Parathyroid adenoma (tissue), 2 donors: ENCODE data around the gene SLC28A1.

Experiments
- H2AFZ ChIP-seq: fragments of 300-600 bp; sonication (generic); one replicate; pipeline ENCODE4 v1.7.0; 2017; ENCODE audit warnings: antibody characterized with exemption, mild to moderate bottlenecking
- H3K27ac ChIP-seq: fragments of 300-600 bp; sonication (generic); one replicate; pipeline ENCODE4 v1.7.0; 2017
- H3K27me3 ChIP-seq: fragments of 300-600 bp; sonication (generic); one replicate; pipeline ENCODE4 v1.7.0; 2017; ENCODE audit warnings: low read length; ENCODE audit not compliant: control insufficient read depth, insufficient read depth
- H3K36me3 ChIP-seq: fragments of 300-600 bp; sonication (generic); one replicate; pipeline ENCODE4 v1.7.0; 2017; ENCODE audit warnings: low read length; ENCODE audit not compliant: control insufficient read depth, insufficient read depth
- H3K4me1 ChIP-seq: fragments of 300-600 bp; sonication (generic); one replicate; pipeline ENCODE4 v1.7.0; 2017; ENCODE audit warnings: control low read depth
- H3K4me2 ChIP-seq: fragments of 300-600 bp; sonication (generic); one replicate; pipeline ENCODE4 v1.7.0; 2017; ENCODE audit warnings: low read length
- H3K4me3 ChIP-seq: fragments of 300-600 bp; sonication (generic); one replicate; pipeline ENCODE4 v1.7.0; 2017; ENCODE audit warnings: low read depth, low read length
- H3K79me2 ChIP-seq: fragments of 300-600 bp; sonication (generic); one replicate; pipeline ENCODE4 v1.7.0; 2017; ENCODE audit warnings: control low read depth
- H3K9ac ChIP-seq: fragments of 300-600 bp; sonication (generic); one replicate; pipeline ENCODE4 v1.7.0; 2017; ENCODE audit warnings: mild to moderate bottlenecking
- H3K9me3 ChIP-seq: fragments of 300-600 bp; sonication (generic); one replicate; pipeline ENCODE4 v1.7.0; 2017; ENCODE audit warnings: low read length; ENCODE audit not compliant: control insufficient read depth
- TF ChIP-seq, protein P1 (sequence below): fragments of 300-600 bp; sonication (generic); IDR thresholded peaks from one replicate; pipeline ENCODE4 v1.7.0; 2017; ENCODE audit warnings: antibody characterized with exemption, mild to moderate bottlenecking
- donor health status: primary hyperparathyroidism.

The SLC28A1 gene

DNA sequence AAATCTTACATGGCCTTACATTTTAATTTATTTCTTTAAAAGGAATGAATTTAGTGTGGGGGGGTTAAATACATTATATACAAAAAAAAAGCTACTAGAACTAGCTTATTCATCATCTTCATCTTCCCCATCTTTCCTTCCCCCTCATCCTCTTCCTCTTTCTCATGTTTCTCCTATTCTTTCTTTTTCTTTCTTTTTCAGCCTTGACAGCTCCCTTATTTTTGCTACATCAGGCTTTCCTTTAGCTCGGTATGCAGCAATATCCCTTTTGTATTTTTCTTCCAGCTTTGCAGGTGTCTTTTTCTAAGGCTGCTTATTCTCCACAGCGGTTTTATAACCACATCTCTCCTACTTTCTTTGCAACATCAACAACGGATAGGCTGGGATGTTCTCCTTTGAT is 55.9 kb downstream of the SLC28A1 start:
- Histone ChIP-seq H2AFZ (no peak overlapping the region), H3K27me3 (no peaks in the 10 kb centered on the region), H3K27ac (no peak overlapping the region), H3K4me3 (no peak overlapping the region), H3K36me3 (no peaks in the 10 kb centered on the region), H3K4me2 (no peak overlapping the region), H3K79me2 (no peaks in the 10 kb centered on the region), H3K4me1 (no peaks in the 10 kb centered on the region), H3K9me3 (no peaks in the 10 kb centered on the region), H3K9ac (no peak overlapping the region)
- TF ChIP-seq, protein P1, sequence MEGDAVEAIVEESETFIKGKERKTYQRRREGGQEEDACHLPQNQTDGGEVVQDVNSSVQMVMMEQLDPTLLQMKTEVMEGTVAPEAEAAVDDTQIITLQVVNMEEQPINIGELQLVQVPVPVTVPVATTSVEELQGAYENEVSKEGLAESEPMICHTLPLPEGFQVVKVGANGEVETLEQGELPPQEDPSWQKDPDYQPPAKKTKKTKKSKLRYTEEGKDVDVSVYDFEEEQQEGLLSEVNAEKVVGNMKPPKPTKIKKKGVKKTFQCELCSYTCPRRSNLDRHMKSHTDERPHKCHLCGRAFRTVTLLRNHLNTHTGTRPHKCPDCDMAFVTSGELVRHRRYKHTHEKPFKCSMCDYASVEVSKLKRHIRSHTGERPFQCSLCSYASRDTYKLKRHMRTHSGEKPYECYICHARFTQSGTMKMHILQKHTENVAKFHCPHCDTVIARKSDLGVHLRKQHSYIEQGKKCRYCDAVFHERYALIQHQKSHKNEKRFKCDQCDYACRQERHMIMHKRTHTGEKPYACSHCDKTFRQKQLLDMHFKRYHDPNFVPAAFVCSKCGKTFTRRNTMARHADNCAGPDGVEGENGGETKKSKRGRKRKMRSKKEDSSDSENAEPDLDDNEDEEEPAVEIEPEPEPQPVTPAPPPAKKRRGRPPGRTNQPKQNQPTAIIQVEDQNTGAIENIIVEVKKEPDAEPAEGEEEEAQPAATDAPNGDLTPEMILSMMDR, result no peak

DNA sequence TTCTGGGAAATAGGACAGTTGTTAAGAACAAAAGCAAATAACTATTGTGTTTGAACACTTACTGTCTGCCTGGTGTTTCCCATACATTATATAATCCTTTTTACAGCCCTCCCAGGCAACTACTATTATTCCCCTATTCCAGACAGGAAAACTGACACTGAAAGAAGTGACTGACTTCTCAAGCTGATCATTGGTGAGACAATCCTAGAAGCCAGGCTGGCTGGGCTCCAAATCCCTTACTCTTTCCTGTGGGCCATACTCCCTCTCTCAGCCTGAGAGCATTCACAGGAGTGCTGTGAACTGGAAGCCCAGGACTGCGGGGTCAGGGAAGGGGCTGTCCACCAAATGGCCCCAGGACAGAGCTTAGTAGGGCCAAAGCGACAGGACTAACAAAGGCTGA is 58.0 kb downstream of the SLC28A1 start:
- no peak overlapping the region for H3K4me2 ChIP-seq
- no peak overlapping the region for H3K4me3 ChIP-seq
- no peaks in the 10 kb centered on the region for H3K79me2 ChIP-seq
- TF ChIP-seq, protein P1, result no peak
- H3K9ac ChIP-seq, result no peak overlapping the region
- H3K4me1 ChIP-seq, result no peaks in the 10 kb centered on the region
- H3K27ac ChIP-seq, result no peak overlapping the region
- no peaks in the 10 kb centered on the region for H3K36me3 ChIP-seq
- no peak overlapping the region for H2AFZ ChIP-seq
- H3K27me3 ChIP-seq, result no peaks in the 10 kb centered on the region
- no peaks in the 10 kb centered on the region for H3K9me3 ChIP-seq

DNA sequence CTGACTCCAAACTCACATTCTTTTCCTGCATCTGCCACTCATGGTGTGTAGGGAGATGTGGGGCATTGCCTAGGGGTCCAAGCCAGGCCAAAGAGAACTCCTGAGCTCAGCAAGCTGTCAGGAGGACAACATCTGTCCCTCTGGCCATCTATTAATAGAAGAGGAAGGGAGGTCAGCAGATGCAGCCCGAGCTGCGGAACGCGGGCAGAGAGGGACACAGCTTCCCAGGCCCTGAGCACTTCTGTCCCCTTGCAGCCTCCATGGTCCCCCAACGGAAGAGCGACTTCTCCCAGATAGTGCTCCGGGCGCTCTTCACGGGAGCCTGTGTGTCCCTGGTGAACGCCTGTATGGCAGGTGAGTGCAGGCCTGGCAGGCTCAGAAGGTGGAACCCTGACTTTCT is 59.8 kb downstream of the SLC28A1 start:
- Histone ChIP-seq H3K36me3 (no peaks in the 10 kb centered on the region), H3K4me2 (no peak overlapping the region), H2AFZ (no peak overlapping the region), H3K4me1 (no peaks in the 10 kb centered on the region), H3K4me3 (no peak overlapping the region), H3K9ac (no peak overlapping the region), H3K27me3 (no peaks in the 10 kb centered on the region), H3K27ac (no peak overlapping the region), H3K79me2 (no peaks in the 10 kb centered on the region), H3K9me3 (no peaks in the 10 kb centered on the region)
- TF ChIP-seq, protein P1, result no peak

DNA sequence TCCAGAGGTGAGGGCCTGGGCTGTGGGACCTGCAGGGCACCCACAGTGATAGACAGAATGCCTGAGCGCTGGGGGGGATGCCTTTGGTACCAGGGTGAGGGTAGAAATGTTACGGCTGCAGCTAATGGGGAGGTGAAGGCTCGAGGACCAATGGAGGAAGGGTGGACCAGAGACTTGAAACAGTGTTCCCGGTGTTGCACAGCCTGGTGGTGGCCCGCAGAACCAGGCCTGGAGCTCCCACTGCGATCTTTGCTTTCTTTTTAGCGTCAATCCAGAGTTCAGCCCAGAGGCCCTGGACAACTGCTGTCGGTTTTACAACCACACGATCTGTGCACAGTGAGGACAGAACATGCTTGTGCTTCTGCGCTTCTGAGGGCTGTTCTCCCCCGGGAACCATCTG is 60.4 kb downstream of the SLC28A1 start:
- Histone ChIP-seq H3K79me2 (no peaks in the 10 kb centered on the region), H3K36me3 (no peaks in the 10 kb centered on the region), H3K4me3 (no peak overlapping the region), H2AFZ (no peak overlapping the region), H3K27me3 (no peaks in the 10 kb centered on the region), H3K4me1 (no peaks in the 10 kb centered on the region), H3K9me3 (no peaks in the 10 kb centered on the region), H3K9ac (no peak overlapping the region), H3K4me2 (no peak overlapping the region), H3K27ac (no peak overlapping the region)
- TF ChIP-seq, protein P1, result no peak

DNA sequence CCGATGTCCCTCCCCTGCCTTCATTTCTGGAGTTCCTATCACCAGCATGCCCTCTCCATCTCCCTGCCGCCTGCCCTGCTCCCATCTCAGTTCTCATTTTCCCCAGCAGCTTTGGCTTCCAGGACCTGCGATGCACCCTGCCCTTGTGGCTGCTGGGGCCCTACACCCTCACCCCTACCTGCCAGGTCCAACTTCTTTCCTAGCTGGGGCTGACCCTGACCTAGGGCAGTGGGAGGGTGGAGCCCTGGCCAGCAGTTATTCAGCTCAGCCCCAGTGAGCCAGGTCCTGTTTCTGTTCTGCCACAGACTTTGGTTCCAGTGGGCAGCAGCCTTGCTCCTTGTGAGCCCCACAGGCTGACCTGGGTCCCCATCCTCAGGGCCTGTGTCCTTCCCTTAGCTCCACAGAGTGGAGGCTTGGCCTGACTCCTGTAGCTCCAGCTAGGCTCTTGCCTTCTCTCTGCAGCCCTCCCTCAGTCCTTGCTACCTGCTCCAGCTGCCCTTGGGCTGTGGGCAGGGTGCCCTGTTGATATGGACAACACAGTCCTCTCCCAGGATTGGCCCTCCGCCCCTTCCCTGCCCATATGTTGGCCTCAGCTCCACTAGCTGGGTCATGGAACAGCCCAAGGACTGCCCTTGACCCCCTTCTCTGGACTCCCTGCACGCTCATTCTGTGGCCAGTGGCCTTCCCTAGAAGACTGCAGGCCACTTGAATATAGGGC is 62.5 kb downstream of the SLC28A1 start:
- Histone ChIP-seq H3K4me3 (no peak overlapping the region), H2AFZ (no peak overlapping the region), H3K4me2 (no peak overlapping the region), H3K9me3 (no peaks in the 10 kb centered on the region), H3K4me1 (peaks cover 6% of the 10 kb centered on the region), H3K79me2 (no peaks in the 10 kb centered on the region), H3K27me3 (no peaks in the 10 kb centered on the region), H3K9ac (no peak overlapping the region), H3K36me3 (no peaks in the 10 kb centered on the region), H3K27ac (no peak overlapping the region)
- TF ChIP-seq, protein P1, result no peak
